Measurements from ENCODE around the gene TLE4.

The TLE4 gene

GRCh38 chr9:79719989-79720388 lies 148.2 kb downstream of the TLE4 start:
- Histone ChIP-seq H4K20me1 (ENCODE audit: insufficient read depth, low read length, poor library complexity, severe bottlenecking) (no peaks in the 10 kb centered on the region), H3K4me3 (ENCODE audit: low read length, poor library complexity, severe bottlenecking) (no peak overlapping the region), H3K4me2 (ENCODE audit: low read depth, low read length, poor library complexity, severe bottlenecking) (no peak overlapping the region), H3K9me2 (replicated peaks; ENCODE audit: low read depth, low read length) (no peaks in the 10 kb centered on the region), H3F3A (ENCODE audit: low read depth) (no peaks in the 10 kb centered on the region), H2AFZ (ENCODE audit: low read length) (no peak overlapping the region), H3K36me3 (ENCODE audit: insufficient read depth, low read length) (peaks cover 99% of the 10 kb centered on the region; the same call in 1 of the 2 replicates), H3K9me3 (ENCODE audit: insufficient read depth, low read depth, low read length) (no peaks in the 10 kb centered on the region), H3K27me3 (ENCODE audit: insufficient read depth, low read length, poor library complexity, severe bottlenecking) (no peaks in the 10 kb centered on the region), H3K4me1 (ENCODE audit: insufficient read depth, low read length, poor library complexity, severe bottlenecking) (no peaks in the 10 kb centered on the region), H3K9ac (ENCODE audit: low read depth, low read length, poor library complexity, severe bottlenecking) (no peak overlapping the region), H3K79me2 (ENCODE audit: insufficient read depth, low read length) (no peaks in the 10 kb centered on the region)
- TF ChIP-seq CTCF (conservative IDR thresholded peaks at IDR 0.05; ENCODE audit: low read length) = no peak
- TF ChIP-seq EZH2phosphoT487 (IDR thresholded peaks at IDR 0.05; ENCODE audit: borderline replicate concordance) = no peak

GRCh38 chr9:79731171-79731890 lies 159.6 kb downstream of the TLE4 start:
- no peaks in the 10 kb centered on the region for H3K27me3 ChIP-seq (ENCODE audit: insufficient read depth, low read length, poor library complexity, severe bottlenecking)
- H3K4me2 ChIP-seq (ENCODE audit: low read depth, low read length, poor library complexity, severe bottlenecking) = no peak overlapping the region
- no peak overlapping the region for H3K4me3 ChIP-seq (ENCODE audit: low read length, poor library complexity, severe bottlenecking)
- no peak overlapping the region for H3K9ac ChIP-seq (ENCODE audit: low read depth, low read length, poor library complexity, severe bottlenecking)
- no peaks in the 10 kb centered on the region for H3F3A ChIP-seq (ENCODE audit: low read depth)
- no peaks in the 10 kb centered on the region for H3K4me1 ChIP-seq (ENCODE audit: insufficient read depth, low read length, poor library complexity, severe bottlenecking)
- no peaks in the 10 kb centered on the region for H4K20me1 ChIP-seq (ENCODE audit: insufficient read depth, low read length, poor library complexity, severe bottlenecking)
- H3K36me3 ChIP-seq (ENCODE audit: insufficient read depth, low read length) = peaks cover 12% of the 10 kb centered on the region
- H2AFZ ChIP-seq (ENCODE audit: low read length) = no peak overlapping the region
- H3K9me2 ChIP-seq (replicated peaks; ENCODE audit: low read depth, low read length) = no peaks in the 10 kb centered on the region
- H3K79me2 ChIP-seq (ENCODE audit: insufficient read depth, low read length) = no peaks in the 10 kb centered on the region
- TF ChIP-seq CTCF (conservative IDR thresholded peaks at IDR 0.05; ENCODE audit: low read length) (no peak), EZH2phosphoT487 (IDR thresholded peaks at IDR 0.05; ENCODE audit: borderline replicate concordance) (no peak)
- H3K9me3 ChIP-seq (ENCODE audit: insufficient read depth, low read depth, low read length) = no peaks in the 10 kb centered on the region

GRCh38 chr9:79735023-79735779 lies 163.4 kb downstream of the TLE4 start:
- Histone ChIP-seq H3F3A (ENCODE audit: low read depth) (no peaks in the 10 kb centered on the region), H3K4me2 (ENCODE audit: low read depth, low read length, poor library complexity, severe bottlenecking) (no peak overlapping the region), H3K9me3 (ENCODE audit: insufficient read depth, low read depth, low read length) (no peaks in the 10 kb centered on the region), H3K9ac (ENCODE audit: low read depth, low read length, poor library complexity, severe bottlenecking) (no peak overlapping the region), H3K9me2 (replicated peaks; ENCODE audit: low read depth, low read length) (no peaks in the 10 kb centered on the region), H3K4me1 (ENCODE audit: insufficient read depth, low read length, poor library complexity, severe bottlenecking) (no peaks in the 10 kb centered on the region), H4K20me1 (ENCODE audit: insufficient read depth, low read length, poor library complexity, severe bottlenecking) (no peaks in the 10 kb centered on the region), H3K79me2 (ENCODE audit: insufficient read depth, low read length) (no peaks in the 10 kb centered on the region), H3K4me3 (ENCODE audit: low read length, poor library complexity, severe bottlenecking) (no peak overlapping the region), H2AFZ (ENCODE audit: low read length) (no peak overlapping the region), H3K36me3 (ENCODE audit: insufficient read depth, low read length) (no peaks in the 10 kb centered on the region), H3K27me3 (ENCODE audit: insufficient read depth, low read length, poor library complexity, severe bottlenecking) (no peaks in the 10 kb centered on the region)
- TF ChIP-seq EZH2phosphoT487 (IDR thresholded peaks at IDR 0.05; ENCODE audit: borderline replicate concordance) (no peak), CTCF (conservative IDR thresholded peaks at IDR 0.05; ENCODE audit: low read length) (no peak)

Data from Loucy (cell line).